ENCODE data around the gene ZNF236. TPM values are rescaled to one million over a fixed set of nuclear protein-coding genes. Genes with fewer than 3 reads are reported as not detected.

ZNF236 gene
- polyA plus RNA-seq, 3 donors, result 1.7 to 6.5 (median 2.4) TPM

DNA sequence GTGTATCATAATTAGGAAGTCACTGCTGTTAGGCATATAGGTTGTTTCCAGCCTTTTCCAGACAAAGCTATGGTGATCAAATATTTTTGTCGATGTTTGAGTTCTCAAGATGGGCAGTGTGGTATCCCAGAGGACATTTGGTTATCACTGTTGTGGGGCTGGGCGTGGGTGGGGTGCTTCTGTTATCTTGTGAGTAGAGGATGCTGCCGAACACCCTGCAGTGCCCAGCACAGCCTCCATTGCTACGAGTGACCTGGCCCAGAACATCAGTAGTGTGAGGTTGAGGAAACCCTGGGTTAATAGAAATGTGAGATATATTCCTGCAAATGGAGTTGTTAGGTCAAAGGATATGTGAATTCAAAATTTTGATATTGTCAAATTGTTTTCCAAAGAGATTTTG, 33.2 kb downstream of the ZNF236 start:
- no peak overlapping the region for H3K27ac Mint-ChIP-seq
- Histone ChIP-seq H3K9ac (ENCODE audit: insufficient read depth, low read length, poor library complexity, severe bottlenecking) (no peak overlapping the region), H4K20me1 (ENCODE audit: insufficient read depth, low read length) (peaks cover 3% of the 10 kb centered on the region), H3K4me2 (replicated peaks; ENCODE audit: extremely low read depth, low read length, poor library complexity, severe bottlenecking) (no peak overlapping the region), H2AFZ (ENCODE audit: insufficient read depth, low read depth, low read length, poor library complexity, severe bottlenecking) (no peak overlapping the region), H3K36me3 (replicated peaks in 1 of 2; ENCODE audit: control insufficient read depth in 1 of 2, insufficient read depth in 2 of 2, low read length in 2 of 2) (peaks cover 27 to 53% of the 10 kb centered on the region in 2 donors), H3K9me3 (replicated peaks in 1 of 2; ENCODE audit: control insufficient read depth in 1 of 2, insufficient read depth in 1 of 2, low read length in 2 of 2) (no peaks in the 10 kb centered on the region), H3K27me3 (ENCODE audit: control insufficient read depth in 2 of 2, insufficient read depth in 2 of 2, low read length in 2 of 2) (no peaks in the 10 kb centered on the region), H3K4me1 (ENCODE audit: control insufficient read depth in 1 of 2, insufficient read depth in 2 of 2, low read length in 2 of 2) (no peaks in the 10 kb centered on the region), H3K4me3 (replicated peaks in 1 of 3; ENCODE audit: low read depth in 2 of 3, low read length in 3 of 3) (no peak overlapping the region), H3K79me2 (ENCODE audit: insufficient read depth, low read length) (no peaks in the 10 kb centered on the region), H3K27ac (ENCODE audit: low read depth in 1 of 2, low read length in 2 of 2) (no peak overlapping the region)
- no peak for DNase-seq
- intact Hi-C loops (cut with micrococcal nuclease), result no loop called here
- H3K4me1 Mint-ChIP-seq, result no peaks in the 10 kb centered on the region
- H3K9me3 Mint-ChIP-seq, result no peaks in the 10 kb centered on the region
- WGBS (ENCODE audit: insufficient coverage), result 92% methylated on average over 2 of the region's 4 CpGs
- H3K27me3 Mint-ChIP-seq (ENCODE audit: low read depth in 3 of 3), result peaks cover 0 to 1% (median 0%) of the 10 kb centered on the region in 3 donors
- TF ChIP-seq, protein P1, sequence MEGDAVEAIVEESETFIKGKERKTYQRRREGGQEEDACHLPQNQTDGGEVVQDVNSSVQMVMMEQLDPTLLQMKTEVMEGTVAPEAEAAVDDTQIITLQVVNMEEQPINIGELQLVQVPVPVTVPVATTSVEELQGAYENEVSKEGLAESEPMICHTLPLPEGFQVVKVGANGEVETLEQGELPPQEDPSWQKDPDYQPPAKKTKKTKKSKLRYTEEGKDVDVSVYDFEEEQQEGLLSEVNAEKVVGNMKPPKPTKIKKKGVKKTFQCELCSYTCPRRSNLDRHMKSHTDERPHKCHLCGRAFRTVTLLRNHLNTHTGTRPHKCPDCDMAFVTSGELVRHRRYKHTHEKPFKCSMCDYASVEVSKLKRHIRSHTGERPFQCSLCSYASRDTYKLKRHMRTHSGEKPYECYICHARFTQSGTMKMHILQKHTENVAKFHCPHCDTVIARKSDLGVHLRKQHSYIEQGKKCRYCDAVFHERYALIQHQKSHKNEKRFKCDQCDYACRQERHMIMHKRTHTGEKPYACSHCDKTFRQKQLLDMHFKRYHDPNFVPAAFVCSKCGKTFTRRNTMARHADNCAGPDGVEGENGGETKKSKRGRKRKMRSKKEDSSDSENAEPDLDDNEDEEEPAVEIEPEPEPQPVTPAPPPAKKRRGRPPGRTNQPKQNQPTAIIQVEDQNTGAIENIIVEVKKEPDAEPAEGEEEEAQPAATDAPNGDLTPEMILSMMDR (IDR thresholded peaks at IDR 0.05), result no peak
- peaks cover 51 to 66% of the 10 kb centered on the region in 2 donors for H3K36me3 Mint-ChIP-seq
- H3K4me3 Mint-ChIP-seq, result no peak overlapping the region

GRCh38 chr18:76857476-76857875, 35.1 kb downstream of the ZNF236 start:
- Histone ChIP-seq H3K4me1 (ENCODE audit: control insufficient read depth in 1 of 2, insufficient read depth in 2 of 2, low read length in 2 of 2) (no peaks in the 10 kb centered on the region), H3K9me3 (replicated peaks in 1 of 2; ENCODE audit: control insufficient read depth in 1 of 2, insufficient read depth in 1 of 2, low read length in 2 of 2) (no peaks in the 10 kb centered on the region), H3K9ac (ENCODE audit: insufficient read depth, low read length, poor library complexity, severe bottlenecking) (no peak overlapping the region), H3K4me3 (replicated peaks in 1 of 3; ENCODE audit: low read depth in 2 of 3, low read length in 3 of 3) (no peak overlapping the region), H3K4me2 (replicated peaks; ENCODE audit: extremely low read depth, low read length, poor library complexity, severe bottlenecking) (no peak overlapping the region), H4K20me1 (ENCODE audit: insufficient read depth, low read length) (peaks cover 3% of the 10 kb centered on the region), H3K79me2 (ENCODE audit: insufficient read depth, low read length) (no peaks in the 10 kb centered on the region), H3K27me3 (ENCODE audit: control insufficient read depth in 2 of 2, insufficient read depth in 2 of 2, low read length in 2 of 2) (no peaks in the 10 kb centered on the region), H3K36me3 (replicated peaks in 1 of 2; ENCODE audit: control insufficient read depth in 1 of 2, insufficient read depth in 2 of 2, low read length in 2 of 2) (peaks cover 29 to 53% of the 10 kb centered on the region in 2 donors), H3K27ac (ENCODE audit: low read depth in 1 of 2, low read length in 2 of 2) (no peak overlapping the region), H2AFZ (ENCODE audit: insufficient read depth, low read depth, low read length, poor library complexity, severe bottlenecking) (no peak overlapping the region)
- H3K4me3 Mint-ChIP-seq, result no peak overlapping the region
- H3K4me1 Mint-ChIP-seq, result no peaks in the 10 kb centered on the region
- intact Hi-C loops (cut with micrococcal nuclease), result no loop called here
- H3K27me3 Mint-ChIP-seq (ENCODE audit: low read depth in 3 of 3), result peaks cover 0 to 1% (median 0%) of the 10 kb centered on the region in 3 donors
- no CpG with 5 or more reads among the region's 4 CpGs for WGBS (ENCODE audit: insufficient coverage)
- peaks cover 57 to 72% of the 10 kb centered on the region in 2 donors for H3K36me3 Mint-ChIP-seq
- H3K27ac Mint-ChIP-seq, result no peak overlapping the region
- TF ChIP-seq, protein P1 (IDR thresholded peaks at IDR 0.05), result no peak
- no peak for DNase-seq
- H3K9me3 Mint-ChIP-seq, result no peaks in the 10 kb centered on the region
